NCI-H1105 treated with DMSO at 0.1 percent for 48 hours (cell line): ENCODE results near the gene FAM171A1.
"Not testable (repeated sequence)": the region's sequence is repeated elsewhere in the genome, so short reads cannot be mapped to it uniquely, and the experiment has no call there.

Experiments
- DNase-seq: peaks from one replicate; lab custom pipeline; 2025; lab: John Stamatoyannopoulos, UW

Gene FAM171A1

GRCh38 chr10:15209827-15210509, 161.1 kb downstream of the FAM171A1 start:
- DNase-seq, result peak; percentile 42

- DNase-seq, result no peak
Measured at GRCh38 chr10:15208221-15208620, 162.9 kb downstream of the FAM171A1 start.

GRCh38 chr10:15207410-15207809, 163.7 kb downstream of the FAM171A1 start:
- not testable (repeated sequence) for DNase-seq

- DNase-seq, result no peak
Measured at GRCh38 chr10:15202639-15203038, 168.4 kb downstream of the FAM171A1 start.

- not testable (repeated sequence) for DNase-seq
Measured at GRCh38 chr10:15202301-15202621, 168.8 kb downstream of the FAM171A1 start.

- DNase-seq, result no peak
Measured at GRCh38 chr10:15201589-15202300, 169.3 kb downstream of the FAM171A1 start.

- DNase-seq, result no peak
Measured at GRCh38 chr10:15200626-15201025, 170.5 kb downstream of the FAM171A1 start.

- DNase-seq, result no peak
Measured at GRCh38 chr10:15197911-15198310, 173.2 kb downstream of the FAM171A1 start.

GRCh38 chr10:15197276-15197675, 173.8 kb downstream of the FAM171A1 start:
- DNase-seq, result no peak

GRCh38 chr10:15196021-15196834, 174.9 kb downstream of the FAM171A1 start:
- no peak for DNase-seq

GRCh38 chr10:15189133-15189885, 181.8 kb downstream of the FAM171A1 start:
- no peak for DNase-seq

- DNase-seq, result no peak
Measured at GRCh38 chr10:15188603-15189002, 182.5 kb downstream of the FAM171A1 start.

GRCh38 chr10:15183689-15184481, 187.2 kb downstream of the FAM171A1 start:
- DNase-seq, result no peak

- no peak for DNase-seq
Measured at GRCh38 chr10:15182540-15183207, 188.4 kb downstream of the FAM171A1 start.

GRCh38 chr10:15181576-15182156, 189.4 kb downstream of the FAM171A1 start:
- no peak for DNase-seq

- no peak for DNase-seq
Measured at GRCh38 chr10:15180736-15181135, 190.4 kb downstream of the FAM171A1 start.

GRCh38 chr10:15176269-15176668, 194.8 kb downstream of the FAM171A1 start:
- DNase-seq, result no peak

GRCh38 chr10:15175587-15175986, 195.5 kb downstream of the FAM171A1 start:
- DNase-seq, result no peak

GRCh38 chr10:15172306-15172840, 198.7 kb downstream of the FAM171A1 start:
- no peak for DNase-seq
